GM23338 (cell line): ENCODE results near the gene PTTG1IP. TPM values are rescaled to one million over a fixed set of nuclear protein-coding genes. Genes with fewer than 3 reads are reported as not detected.

ENCODE experiments used
- ATAC-seq: fragments of 200-7000 bp; cut with Tn5 transposase; 3 replicates; pipeline ENCODE4 v1.9.1; 2020
- DNase-seq: peaks from one replicate; pipeline ENCODE4 v3.0.0-alpha.2; 2015; ENCODE audit warnings: low spot score
- H2AFZ ChIP-seq: fragments of 200-600 bp; sonication (generic); 2 replicates; pipeline ENCODE4 v1.8.0; 2016; ENCODE audit warnings: antibody characterized with exemption, mild to moderate bottlenecking, moderate library complexity
- H3F3A ChIP-seq: fragments of 200-600 bp; sonication (generic); replicated peaks from 2 replicates; pipeline ENCODE4 v1.8.0; 2017; ENCODE audit warnings: antibody characterized with exemption, mixed run types, low read depth
- H3K27ac ChIP-seq: fragments of 200-600 bp; sonication (generic); 2 replicates; pipeline ENCODE4 v1.6.1; 2016; ENCODE audit warnings: low read depth
- H3K27me3 ChIP-seq: fragments of 200-600 bp; sonication (generic); 2 replicates; pipeline ENCODE4 v1.8.0; 2016; ENCODE audit warnings: mild to moderate bottlenecking, mixed run types, moderate library complexity; ENCODE audit not compliant: insufficient read depth
- H3K36me3 ChIP-seq: fragments of 200-600 bp; sonication (generic); 2 replicates; pipeline ENCODE4 v1.8.0; 2016; ENCODE audit warnings: mild to moderate bottlenecking; ENCODE audit not compliant: insufficient read depth
- H3K4me1 ChIP-seq: fragments of 200-600 bp; sonication (generic); 2 replicates; pipeline ENCODE4 v1.8.0; 2016; ENCODE audit warnings: mild to moderate bottlenecking, moderate library complexity; ENCODE audit not compliant: insufficient read depth
- H3K4me2 ChIP-seq: fragments of 200-600 bp; sonication (generic); 2 replicates; pipeline ENCODE4 v1.7.1; 2017; ENCODE audit warnings: mixed run types
- H3K4me3 ChIP-seq: fragments of 200-600 bp; sonication (generic); 2 replicates; pipeline ENCODE4 v1.6.1; 2016; ENCODE audit warnings: mixed run types
- H3K79me2 ChIP-seq: fragments of 200-600 bp; sonication (generic); replicated peaks from 2 replicates; pipeline ENCODE4 v1.8.0; 2017; ENCODE audit warnings: mild to moderate bottlenecking; ENCODE audit not compliant: insufficient read depth
- H3K9me2 ChIP-seq: fragments of 200-600 bp; sonication (generic); 2 replicates; pipeline ENCODE4 v1.8.0; 2017; ENCODE audit not compliant: insufficient read depth
- H4K20me1 ChIP-seq: fragments of 200-600 bp; sonication (generic); replicated peaks from 2 replicates; pipeline ENCODE4 v1.8.0; 2017; ENCODE audit warnings: mild to moderate bottlenecking; ENCODE audit not compliant: insufficient read depth
- H3K27ac Mint-ChIP-seq: 2 replicates; pipeline ENCODE4 v1.8.0; 2020; ENCODE audit warnings: inconsistent platforms, mild to moderate bottlenecking, moderate library complexity, mixed read lengths
- H3K27me3 Mint-ChIP-seq: 3 replicates; pipeline ENCODE4 v1.8.0; 2022; ENCODE audit warnings: low read depth, mild to moderate bottlenecking, moderate library complexity, mixed read lengths, inconsistent platforms; ENCODE audit not compliant: insufficient read depth, poor library complexity
- H3K36me3 Mint-ChIP-seq: 3 replicates; pipeline ENCODE4 v1.8.0; 2021; ENCODE audit warnings: low read depth, mild to moderate bottlenecking, inconsistent platforms, moderate library complexity, mixed read lengths
- H3K4me1 Mint-ChIP-seq: 3 replicates; pipeline ENCODE4 v1.8.0; 2020; ENCODE audit warnings: mild to moderate bottlenecking, inconsistent platforms, mixed read lengths
- H3K4me3 Mint-ChIP-seq: 3 replicates; pipeline ENCODE4 v1.8.0; 2021; ENCODE audit warnings: moderate library complexity, mild to moderate bottlenecking, inconsistent platforms, mixed read lengths
- H3K9me3 Mint-ChIP-seq: 3 replicates; pipeline ENCODE4 v1.8.0; 2020; ENCODE audit warnings: moderate library complexity, mild to moderate bottlenecking, inconsistent platforms, mixed read lengths
- CREB1 ChIP-seq: fragments of 250-450 bp; sonication (Bioruptor Pico); IDR thresholded peaks from 2 replicates; pipeline ENCODE4 v1.5.0; 2020; ENCODE audit warnings: low read depth, mild to moderate bottlenecking, moderate library complexity
- EZH2phosphoT487 ChIP-seq: fragments of 200-600 bp; sonication (generic); IDR thresholded peaks from one replicate; pipeline ENCODE4 v1.8.1; 2018; ENCODE audit warnings: antibody characterized with exemption; ENCODE audit not compliant: unreplicated experiment
- NANOG ChIP-seq: IDR thresholded peaks from 2 replicates; pipeline ENCODE4 v1.6.1; 2016; ENCODE audit warnings: antibody characterized with exemption, borderline replicate concordance
- POLR2AphosphoS5 ChIP-seq: IDR thresholded peaks from 2 replicates; pipeline ENCODE4 v1.6.1; 2016; ENCODE audit warnings: antibody characterized with exemption, low read depth
- REST ChIP-seq: IDR thresholded peaks from one replicate; pipeline ENCODE4 v1.6.1; 2018; ENCODE audit warnings: antibody characterized with exemption; ENCODE audit not compliant: unreplicated experiment
- STAT1 ChIP-seq: IDR thresholded peaks from one replicate; pipeline ENCODE4 v1.6.1; 2016; ENCODE audit warnings: antibody characterized with exemption; ENCODE audit not compliant: unreplicated experiment
- ZNF114 ChIP-seq: fragments of 250-450 bp; sonication (Bioruptor Pico); IDR thresholded peaks from 2 replicates; pipeline ENCODE4 v1.5.0; 2020; ENCODE audit warnings: mild to moderate bottlenecking, moderate library complexity
- ZNF331 ChIP-seq: fragments of 250-450 bp; sonication (Bioruptor Pico); IDR thresholded peaks from 2 replicates; pipeline ENCODE4 v1.5.0; 2020; ENCODE audit warnings: low read depth, mild to moderate bottlenecking, moderate library complexity
- polyA plus RNA-seq: library from polyadenylated mRNA; unstranded; fragments of >200 nt; fragmentation: Nextera tagmentation; extraction: Ambion mirVana; gene quantifications from 2 replicates; pipeline ENCODE4 v1.2.1, GENCODE V29; 2016
- total RNA-seq: library from RNA; depleted of rRNA; stranded (reverse); fragments of >200 nt; shearing (Covaris generic); gene quantifications from 2 replicates; pipeline ENCODE4 v1.2.3, GENCODE V29; 2014
- TF ChIP-seq, protein P1 (sequence below): fragments of 250-450 bp; sonication (Bioruptor Pico); IDR thresholded peaks from 2 replicates; pipeline ENCODE4 v1.5.0; 2020; ENCODE audit warnings: mild to moderate bottlenecking, moderate library complexity
- TF ChIP-seq, protein P2 (sequence below): IDR thresholded peaks from 2 replicates; pipeline ENCODE4 v1.6.1; 2016; ENCODE audit warnings: antibody characterized with exemption

PTTG1IP gene
- total and polyA plus RNA-seq, 2 experiments from 2014 or later = 99.9 to 172 TPM

GRCh38 chr21:44884097-44884496, 10.6 kb upstream of the PTTG1IP start:
- H3K4me3 Mint-ChIP-seq = no peak overlapping the region
- Histone ChIP-seq H3F3A (no peaks in the 10 kb centered on the region), H2AFZ (no peak overlapping the region), H3K9me2 (no peaks in the 10 kb centered on the region), H3K27me3 (no peaks in the 10 kb centered on the region), H3K36me3 (no peaks in the 10 kb centered on the region), H3K4me3 (no peak overlapping the region), H4K20me1 (no peaks in the 10 kb centered on the region), H3K79me2 (no peaks in the 10 kb centered on the region), H3K4me1 (no peaks in the 10 kb centered on the region), H3K4me2 (no peak overlapping the region), H3K27ac (no peak overlapping the region)
- H3K27ac Mint-ChIP-seq = no peak overlapping the region
- H3K4me1 Mint-ChIP-seq = no peaks in the 10 kb centered on the region
- H3K27me3 Mint-ChIP-seq = peaks cover 5% of the 10 kb centered on the region
- no peaks in the 10 kb centered on the region for H3K9me3 Mint-ChIP-seq
- no peaks in the 10 kb centered on the region for H3K36me3 Mint-ChIP-seq
- ATAC-seq = no peak
- no peak for TF ChIP-seq POLR2AphosphoS5
- no peak for DNase-seq

DNA sequence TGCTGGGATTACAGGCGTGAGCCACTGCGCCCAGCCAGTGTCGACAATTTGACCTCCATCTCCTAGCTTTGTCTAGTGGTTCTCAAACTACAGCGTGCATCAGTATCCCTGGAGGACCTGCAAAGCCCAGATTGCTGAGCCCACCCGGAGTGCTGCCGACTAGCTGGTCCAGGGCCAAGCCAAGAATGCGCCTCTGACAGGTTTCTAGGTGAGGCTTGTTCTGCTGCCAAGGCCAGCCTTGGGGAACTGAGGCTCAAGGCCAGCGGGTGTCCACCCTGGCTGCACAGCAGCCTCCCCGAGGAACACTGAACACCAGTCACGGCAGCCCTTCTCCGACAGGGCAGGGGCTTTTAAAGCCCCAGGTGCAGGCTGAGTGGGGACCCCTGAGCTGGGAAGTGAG, 9.8 kb upstream of the PTTG1IP start:
- Mint-ChIP-seq H3K36me3 (no peaks in the 10 kb centered on the region), H3K9me3 (no peaks in the 10 kb centered on the region), H3K4me3 (no peak overlapping the region), H3K27ac (no peak overlapping the region), H3K4me1 (no peaks in the 10 kb centered on the region), H3K27me3 (peaks cover 5% of the 10 kb centered on the region)
- H3K27me3 ChIP-seq = no peaks in the 10 kb centered on the region
- H3K4me1 ChIP-seq = no peaks in the 10 kb centered on the region
- no peaks in the 10 kb centered on the region for H3K36me3 ChIP-seq
- no peak overlapping the region for H3K27ac ChIP-seq
- DNase-seq = no peak
- H4K20me1 ChIP-seq = no peaks in the 10 kb centered on the region
- no peak overlapping the region for H2AFZ ChIP-seq
- H3K9me2 ChIP-seq = no peaks in the 10 kb centered on the region
- no peaks in the 10 kb centered on the region for H3K79me2 ChIP-seq
- no peaks in the 10 kb centered on the region for H3F3A ChIP-seq
- H3K4me3 ChIP-seq = no peak overlapping the region
- no peak for ATAC-seq
- H3K4me2 ChIP-seq = no peak overlapping the region
- TF ChIP-seq STAT1 (no peak), REST (no peak), POLR2AphosphoS5 (no peak), EZH2phosphoT487 (no peak), NANOG (no peak), ZNF331 (CRISPR knock-in tag) (no peak), ZNF114 (CRISPR knock-in tag) (no peak), CREB1 (CRISPR knock-in tag) (no peak)
- TF ChIP-seq, protein P1, sequence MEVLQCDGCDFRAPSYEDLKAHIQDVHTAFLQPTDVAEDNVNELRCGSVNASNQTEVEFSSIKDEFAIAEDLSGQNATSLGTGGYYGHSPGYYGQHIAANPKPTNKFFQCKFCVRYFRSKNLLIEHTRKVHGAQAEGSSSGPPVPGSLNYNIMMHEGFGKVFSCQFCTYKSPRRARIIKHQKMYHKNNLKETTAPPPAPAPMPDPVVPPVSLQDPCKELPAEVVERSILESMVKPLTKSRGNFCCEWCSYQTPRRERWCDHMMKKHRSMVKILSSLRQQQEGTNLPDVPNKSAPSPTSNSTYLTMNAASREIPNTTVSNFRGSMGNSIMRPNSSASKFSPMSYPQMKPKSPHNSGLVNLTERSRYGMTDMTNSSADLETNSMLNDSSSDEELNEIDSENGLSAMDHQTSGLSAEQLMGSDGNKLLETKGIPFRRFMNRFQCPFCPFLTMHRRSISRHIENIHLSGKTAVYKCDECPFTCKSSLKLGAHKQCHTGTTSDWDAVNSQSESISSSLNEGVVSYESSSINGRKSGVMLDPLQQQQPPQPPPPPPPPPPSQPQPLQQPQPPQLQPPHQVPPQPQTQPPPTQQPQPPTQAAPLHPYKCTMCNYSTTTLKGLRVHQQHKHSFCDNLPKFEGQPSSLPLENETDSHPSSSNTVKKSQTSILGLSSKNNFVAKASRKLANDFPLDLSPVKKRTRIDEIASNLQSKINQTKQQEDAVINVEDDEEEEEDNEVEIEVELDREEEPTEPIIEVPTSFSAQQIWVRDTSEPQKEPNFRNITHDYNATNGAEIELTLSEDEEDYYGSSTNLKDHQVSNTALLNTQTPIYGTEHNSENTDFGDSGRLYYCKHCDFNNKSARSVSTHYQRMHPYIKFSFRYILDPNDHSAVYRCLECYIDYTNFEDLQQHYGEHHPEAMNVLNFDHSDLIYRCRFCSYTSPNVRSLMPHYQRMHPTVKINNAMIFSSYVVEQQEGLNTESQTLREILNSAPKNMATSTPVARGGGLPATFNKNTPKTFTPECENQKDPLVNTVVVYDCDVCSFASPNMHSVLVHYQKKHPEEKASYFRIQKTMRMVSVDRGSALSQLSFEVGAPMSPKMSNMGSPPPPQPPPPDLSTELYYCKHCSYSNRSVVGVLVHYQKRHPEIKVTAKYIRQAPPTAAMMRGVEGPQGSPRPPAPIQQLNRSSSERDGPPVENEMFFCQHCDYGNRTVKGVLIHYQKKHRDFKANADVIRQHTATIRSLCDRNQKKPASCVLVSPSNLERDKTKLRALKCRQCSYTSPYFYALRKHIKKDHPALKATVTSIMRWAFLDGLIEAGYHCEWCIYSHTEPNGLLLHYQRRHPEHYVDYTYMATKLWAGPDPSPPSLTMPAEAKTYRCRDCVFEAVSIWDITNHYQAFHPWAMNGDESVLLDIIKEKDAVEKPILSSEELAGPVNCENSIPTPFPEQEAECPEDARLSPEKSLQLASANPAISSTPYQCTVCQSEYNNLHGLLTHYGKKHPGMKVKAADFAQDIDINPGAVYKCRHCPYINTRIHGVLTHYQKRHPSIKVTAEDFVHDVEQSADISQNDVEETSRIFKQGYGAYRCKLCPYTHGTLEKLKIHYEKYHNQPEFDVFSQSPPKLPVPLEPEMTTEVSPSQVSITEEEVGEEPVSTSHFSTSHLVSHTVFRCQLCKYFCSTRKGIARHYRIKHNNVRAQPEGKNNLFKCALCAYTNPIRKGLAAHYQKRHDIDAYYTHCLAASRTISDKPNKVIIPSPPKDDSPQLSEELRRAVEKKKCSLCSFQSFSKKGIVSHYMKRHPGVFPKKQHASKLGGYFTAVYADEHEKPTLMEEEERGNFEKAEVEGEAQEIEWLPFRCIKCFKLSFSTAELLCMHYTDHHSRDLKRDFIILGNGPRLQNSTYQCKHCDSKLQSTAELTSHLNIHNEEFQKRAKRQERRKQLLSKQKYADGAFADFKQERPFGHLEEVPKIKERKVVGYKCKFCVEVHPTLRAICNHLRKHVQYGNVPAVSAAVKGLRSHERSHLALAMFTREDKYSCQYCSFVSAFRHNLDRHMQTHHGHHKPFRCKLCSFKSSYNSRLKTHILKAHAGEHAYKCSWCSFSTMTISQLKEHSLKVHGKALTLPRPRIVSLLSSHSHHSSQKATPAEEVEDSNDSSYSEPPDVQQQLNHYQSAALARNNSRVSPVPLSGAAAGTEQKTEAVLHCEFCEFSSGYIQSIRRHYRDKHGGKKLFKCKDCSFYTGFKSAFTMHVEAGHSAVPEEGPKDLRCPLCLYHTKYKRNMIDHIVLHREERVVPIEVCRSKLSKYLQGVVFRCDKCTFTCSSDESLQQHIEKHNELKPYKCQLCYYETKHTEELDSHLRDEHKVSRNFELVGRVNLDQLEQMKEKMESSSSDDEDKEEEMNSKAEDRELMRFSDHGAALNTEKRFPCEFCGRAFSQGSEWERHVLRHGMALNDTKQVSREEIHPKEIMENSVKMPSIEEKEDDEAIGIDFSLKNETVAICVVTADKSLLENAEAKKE (CRISPR knock-in tag) = no peak
- TF ChIP-seq, protein P2, sequence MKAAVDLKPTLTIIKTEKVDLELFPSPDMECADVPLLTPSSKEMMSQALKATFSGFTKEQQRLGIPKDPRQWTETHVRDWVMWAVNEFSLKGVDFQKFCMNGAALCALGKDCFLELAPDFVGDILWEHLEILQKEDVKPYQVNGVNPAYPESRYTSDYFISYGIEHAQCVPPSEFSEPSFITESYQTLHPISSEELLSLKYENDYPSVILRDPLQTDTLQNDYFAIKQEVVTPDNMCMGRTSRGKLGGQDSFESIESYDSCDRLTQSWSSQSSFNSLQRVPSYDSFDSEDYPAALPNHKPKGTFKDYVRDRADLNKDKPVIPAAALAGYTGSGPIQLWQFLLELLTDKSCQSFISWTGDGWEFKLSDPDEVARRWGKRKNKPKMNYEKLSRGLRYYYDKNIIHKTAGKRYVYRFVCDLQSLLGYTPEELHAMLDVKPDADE = no peak
